ENCODE data around the gene ITGA3. TPM values are rescaled to one million over a fixed set of nuclear protein-coding genes. Genes with fewer than 3 reads are reported as not detected.

ITGA3 gene
- total and polyA plus RNA-seq, 2 experiments from 2014 or later: 28.5 to 32.8 TPM

- Histone ChIP-seq H3K9me3 (ENCODE audit: low read depth) (no peaks in the 10 kb centered on the region), H2AFZ (no peak overlapping the region), H3K27me3 (no peaks in the 10 kb centered on the region), H3K36me3 (replicated peaks; ENCODE audit: insufficient read depth, low read depth) (no peaks in the 10 kb centered on the region), H3K9me2 (replicated peaks; ENCODE audit: insufficient read depth) (no peaks in the 10 kb centered on the region), H4K20me1 (ENCODE audit: insufficient read depth, poor library complexity, severe bottlenecking) (no peaks in the 10 kb centered on the region), H3K4me3 (no peak overlapping the region), H3K4me1 (ENCODE audit: insufficient read depth) (no peaks in the 10 kb centered on the region), H3K79me2 (no peaks in the 10 kb centered on the region), H3K27ac (no peak overlapping the region), H3K4me2 (no peak overlapping the region)
- WGBS (ENCODE audit: low lambda C conversion rate, missing lambda C conversion rate): 96% methylated on average over 16 of the region's 16 CpGs
- DNase-seq (ENCODE audit: low spot score): no peak
- TF ChIP-seq CTCF (IDR thresholded peaks at IDR 0.05; ENCODE audit: poor library complexity) (no peak), EZH2phosphoT487 (IDR thresholded peaks at IDR 0.05; ENCODE audit: low read depth, severe bottlenecking, unreplicated experiment) (no peak), EZH2 (IDR thresholded peaks at IDR 0.05; ENCODE audit: borderline replicate concordance) (no peak)
Measured at GRCh38 chr17:50075446-50076032, 19.6 kb downstream of the ITGA3 start.

- TF ChIP-seq EZH2 (IDR thresholded peaks at IDR 0.05; ENCODE audit: borderline replicate concordance): no peak
- TF ChIP-seq EZH2phosphoT487 (IDR thresholded peaks at IDR 0.05; ENCODE audit: low read depth, severe bottlenecking, unreplicated experiment): no peak
- no peak for TF ChIP-seq CTCF (IDR thresholded peaks at IDR 0.05; ENCODE audit: poor library complexity)
- no peak for DNase-seq (ENCODE audit: low spot score)
- Histone ChIP-seq H3K36me3 (replicated peaks; ENCODE audit: insufficient read depth, low read depth) (no peaks in the 10 kb centered on the region), H3K9me3 (ENCODE audit: low read depth) (no peaks in the 10 kb centered on the region), H2AFZ (no peak overlapping the region), H3K79me2 (no peaks in the 10 kb centered on the region), H3K4me1 (ENCODE audit: insufficient read depth) (no peaks in the 10 kb centered on the region), H3K4me3 (no peak overlapping the region), H3K4me2 (no peak overlapping the region), H4K20me1 (ENCODE audit: insufficient read depth, poor library complexity, severe bottlenecking) (no peaks in the 10 kb centered on the region), H3K27me3 (no peaks in the 10 kb centered on the region), H3K9me2 (replicated peaks; ENCODE audit: insufficient read depth) (no peaks in the 10 kb centered on the region), H3K27ac (no peak overlapping the region)
- WGBS (ENCODE audit: low lambda C conversion rate, missing lambda C conversion rate): 89% methylated on average over 16 of the region's 16 CpGs
Measured at GRCh38 chr17:50076221-50076590, 20.3 kb downstream of the ITGA3 start.

GRCh38 chr17:50076591-50077235, 20.8 kb downstream of the ITGA3 start:
- no peaks in the 10 kb centered on the region for H4K20me1 ChIP-seq (ENCODE audit: insufficient read depth, poor library complexity, severe bottlenecking)
- H3K4me3 ChIP-seq: no peak overlapping the region
- 87% methylated on average over 23 of the region's 39 CpGs for WGBS (ENCODE audit: low lambda C conversion rate, missing lambda C conversion rate)
- no peak overlapping the region for H3K27ac ChIP-seq
- no peaks in the 10 kb centered on the region for H3K9me2 ChIP-seq (replicated peaks; ENCODE audit: insufficient read depth)
- H3K9me3 ChIP-seq (ENCODE audit: low read depth): no peaks in the 10 kb centered on the region
- TF ChIP-seq EZH2 (IDR thresholded peaks at IDR 0.05; ENCODE audit: borderline replicate concordance) (no peak), EZH2phosphoT487 (IDR thresholded peaks at IDR 0.05; ENCODE audit: low read depth, severe bottlenecking, unreplicated experiment) (no peak), CTCF (IDR thresholded peaks at IDR 0.05; ENCODE audit: poor library complexity) (no peak)
- H3K79me2 ChIP-seq: no peaks in the 10 kb centered on the region
- no peaks in the 10 kb centered on the region for H3K4me1 ChIP-seq (ENCODE audit: insufficient read depth)
- H3K4me2 ChIP-seq: no peak overlapping the region
- no peaks in the 10 kb centered on the region for H3K36me3 ChIP-seq (replicated peaks; ENCODE audit: insufficient read depth, low read depth)
- H2AFZ ChIP-seq: no peak overlapping the region
- DNase-seq (ENCODE audit: low spot score): no peak
- no peaks in the 10 kb centered on the region for H3K27me3 ChIP-seq

Data from hepatocyte (in vitro differentiated cells).